Endodermal cell (in vitro differentiated cells): ENCODE measurements around the gene NRXN2. TPM values are rescaled to one million over a fixed set of nuclear protein-coding genes. Genes with fewer than 3 reads are reported as not detected.

Experiments used
- DNase-seq: peaks from one replicate; pipeline ENCODE4 v3.0.0-alpha.2; 2017
- H3K27ac ChIP-seq: 2 replicates; pipeline ENCODE4 v1.5.1; 2013; ENCODE audit warnings: mild to moderate bottlenecking, low read depth, low read length, moderate library complexity
- H3K27me3 ChIP-seq: 2 replicates; pipeline ENCODE4 v1.6.1; 2013; ENCODE audit warnings: mild to moderate bottlenecking, low read length, moderate library complexity; ENCODE audit not compliant: insufficient read depth, control insufficient read depth, poor library complexity, severe bottlenecking
- H3K36me3 ChIP-seq: 2 replicates; pipeline ENCODE4 v1.7.0; 2013; ENCODE audit warnings: mild to moderate bottlenecking, low read length, moderate library complexity; ENCODE audit not compliant: control insufficient read depth, insufficient read depth
- H3K4me1 ChIP-seq: one replicate; pipeline ENCODE4 v1.7.0; 2013; ENCODE audit warnings: low read length; ENCODE audit not compliant: control insufficient read depth, insufficient read depth
- H3K4me3 ChIP-seq: 2 replicates; pipeline ENCODE4 v1.5.1; 2013; ENCODE audit warnings: mild to moderate bottlenecking, low read length, moderate library complexity
- H3K9ac ChIP-seq: 2 replicates; pipeline ENCODE4 v1.6.1; 2013; ENCODE audit warnings: mild to moderate bottlenecking, low read length, moderate library complexity; ENCODE audit not compliant: poor library complexity, severe bottlenecking; ENCODE audit errors: extremely low read depth
- H3K9me3 ChIP-seq: 2 replicates; pipeline ENCODE4 v1.6.1; 2013; ENCODE audit warnings: mild to moderate bottlenecking, low read length, moderate library complexity; ENCODE audit not compliant: control insufficient read depth
- H3K27ac Mint-ChIP-seq: 2 replicates; pipeline ENCODE4 v1.8.0; 2020; ENCODE audit warnings: mixed read lengths
- H3K27me3 Mint-ChIP-seq: 2 replicates; pipeline ENCODE4 v1.8.0; 2021; ENCODE audit warnings: mild to moderate bottlenecking, mixed read lengths; ENCODE audit not compliant: insufficient read depth
- H3K36me3 Mint-ChIP-seq: 2 replicates; pipeline ENCODE4 v1.8.0; 2020; ENCODE audit warnings: low read depth, mixed read lengths
- H3K4me1 Mint-ChIP-seq: 2 replicates; pipeline ENCODE4 v1.8.0; 2020; ENCODE audit warnings: mixed read lengths
- H3K4me3 Mint-ChIP-seq: 2 replicates; pipeline ENCODE4 v1.8.0; 2020; ENCODE audit warnings: mild to moderate bottlenecking, moderate library complexity, mixed read lengths
- H3K9me3 Mint-ChIP-seq: 2 replicates; pipeline ENCODE4 v1.8.0; 2020; ENCODE audit warnings: mild to moderate bottlenecking, mixed read lengths
- CTCF ChIP-seq: fragments of 200-600 bp; sonication (generic); conservative IDR thresholded peaks from 2 replicates; pipeline ENCODE4 v1.5.0; 2021; ENCODE audit warnings: antibody characterized with exemption, mild to moderate bottlenecking
- WGBS, 2 experiments: methylation state at CpG; one replicate each; pipeline versions ENCODE4 v1.1.5 to v1.1.7; 2013; ENCODE audit warnings: missing lambda C conversion rate in 2 of 2, mixed read lengths in 1 of 2; ENCODE audit not compliant: insufficient coverage in 1 of 2, insufficient read length in 1 of 2; 5-methylcytosine and 5-hydroxymethylcytosine counted together
- total RNA-seq, 2 donors: library from RNA; stranded (reverse); fragmentation: NEBNext Ultra II Directional in 1 of 2; extraction: Animal tissue kit (Norgen Biotek cat#: 25700) in 1 of 2; gene quantifications; 2 replicates in 1 of 2; 3 replicates in 1 of 2; pipeline ENCODE4 v1.2.1, GENCODE V29; 2021

Gene NRXN2
- total RNA-seq, 2 donors from 2014 or later, result 1.00 to 1.5 TPM

- H3K36me3 ChIP-seq, result no peaks in the 10 kb centered on the region
- H3K27ac Mint-ChIP-seq, result no peak overlapping the region
- peaks cover 2% of the 10 kb centered on the region for H3K27me3 Mint-ChIP-seq
- H3K4me3 Mint-ChIP-seq, result no peak overlapping the region
- no peak overlapping the region for H3K4me3 ChIP-seq
- TF ChIP-seq CTCF, result no peak
- H3K27me3 ChIP-seq, result no peaks in the 10 kb centered on the region
- H3K4me1 Mint-ChIP-seq, result no peaks in the 10 kb centered on the region
- no peaks in the 10 kb centered on the region for H3K36me3 Mint-ChIP-seq
- peaks cover under 1% of the 10 kb centered on the region for H3K9me3 Mint-ChIP-seq
- 91% methylated on average over 14 to 15 of the region's 15 CpGs for WGBS, 2 experiments
- no peaks in the 10 kb centered on the region for H3K4me1 ChIP-seq
- no peak overlapping the region for H3K27ac ChIP-seq
- no peaks in the 10 kb centered on the region for H3K9me3 ChIP-seq
- no peak overlapping the region for H3K9ac ChIP-seq
- no peak for DNase-seq
Measured at GRCh38 chr11:64582885-64583284, 140.1 kb downstream of the NRXN2 start.

GRCh38 chr11:64581057-64581523 is 141.9 kb downstream of the NRXN2 start:
- Histone ChIP-seq H3K36me3 (no peaks in the 10 kb centered on the region), H3K4me3 (no peak overlapping the region), H3K27ac (no peak overlapping the region), H3K4me1 (no peaks in the 10 kb centered on the region), H3K9me3 (no peaks in the 10 kb centered on the region), H3K9ac (no peak overlapping the region), H3K27me3 (no peaks in the 10 kb centered on the region)
- 89 to 94% methylated on average over 13 to 17 of the region's 17 CpGs for WGBS, 2 experiments
- DNase-seq, result no peak
- no peaks in the 10 kb centered on the region for H3K4me1 Mint-ChIP-seq
- peaks cover 7% of the 10 kb centered on the region for H3K27me3 Mint-ChIP-seq
- TF ChIP-seq CTCF, result no peak
- H3K9me3 Mint-ChIP-seq, result no peaks in the 10 kb centered on the region
- H3K36me3 Mint-ChIP-seq, result no peaks in the 10 kb centered on the region
- no peak overlapping the region for H3K27ac Mint-ChIP-seq
- no peak overlapping the region for H3K4me3 Mint-ChIP-seq

- no peak overlapping the region for H3K4me3 Mint-ChIP-seq
- H3K9me3 Mint-ChIP-seq, result no peaks in the 10 kb centered on the region
- H3K27me3 Mint-ChIP-seq, result peaks cover 7% of the 10 kb centered on the region
- no peaks in the 10 kb centered on the region for H3K36me3 Mint-ChIP-seq
- no peaks in the 10 kb centered on the region for H3K27me3 ChIP-seq
- no peak for TF ChIP-seq CTCF
- no peak overlapping the region for H3K27ac Mint-ChIP-seq
- no peak overlapping the region for H3K27ac ChIP-seq
- 85 to 88% methylated on average over 5 to 7 of the region's 7 CpGs for WGBS, 2 experiments
- H3K9me3 ChIP-seq, result no peaks in the 10 kb centered on the region
- H3K36me3 ChIP-seq, result no peaks in the 10 kb centered on the region
- no peaks in the 10 kb centered on the region for H3K4me1 ChIP-seq
- H3K9ac ChIP-seq, result no peak overlapping the region
- no peaks in the 10 kb centered on the region for H3K4me1 Mint-ChIP-seq
- H3K4me3 ChIP-seq, result no peak overlapping the region
- no peak for DNase-seq
Measured at GRCh38 chr11:64580412-64580811, 142.6 kb downstream of the NRXN2 start.
